Vagina (tissue), 2 donors: ENCODE results near the gene NAGPA. TPM values are rescaled to one million over a fixed set of nuclear protein-coding genes. Genes with fewer than 3 reads are reported as not detected.

Source experiments
- DNase-seq, 2 donors: peaks; one replicate each; pipeline ENCODE4 v3.0.0-alpha.2; 2017; ENCODE audit errors: extremely low spot score in 2 of 2
- H3K27ac ChIP-seq: fragments of 200-600 bp; sonication (generic); one replicate; pipeline ENCODE4 v1.5.1; 2019
- H3K27me3 ChIP-seq: fragments of 200-600 bp; sonication (generic); one replicate; pipeline ENCODE4 v1.5.1; 2019
- H3K36me3 ChIP-seq, 2 donors: fragments of 200-600 bp; sonication (generic); one replicate each; pipeline ENCODE4 v1.5.1; 2017 to 2019
- H3K4me1 ChIP-seq: fragments of 200-600 bp; sonication (generic); one replicate; pipeline ENCODE4 v1.5.1; 2019
- H3K4me3 ChIP-seq, 2 donors: fragments of 200-600 bp; sonication (generic); 1 replicate in 1 of 2; 2 replicates in 1 of 2; pipeline ENCODE4 v1.5.1; 2016 to 2019
- H3K9me3 ChIP-seq: fragments of 200-600 bp; sonication (generic); one replicate; pipeline ENCODE4 v1.5.1; 2019
- POLR2A ChIP-seq, 2 donors: fragments of 450-650 bp; IDR thresholded peaks; one replicate each; pipeline ENCODE4 v1.6.1; 2017; ENCODE audit warnings: antibody characterized with exemption in 2 of 2, mild to moderate bottlenecking in 2 of 2, moderate library complexity in 2 of 2
- POLR2AphosphoS5 ChIP-seq, 2 donors: sonication (generic); formaldehyde crosslinking; IDR thresholded peaks; one replicate each; pipeline ENCODE4 v1.9.0; 2017; ENCODE audit warnings: antibody characterized with exemption in 2 of 2, mild to moderate bottlenecking in 2 of 2, low read depth in 1 of 2; ENCODE audit not compliant: insufficient read depth in 1 of 2
- intact Hi-C: fragments of 100-400 bp; cut with DNase I; formaldehyde crosslinking; loops from one replicate; pipeline ENCODE4 v1.15.1; 2023
- total RNA-seq: library from RNA; depleted of rRNA; stranded (reverse); fragments of >200 nt; gene quantifications from one replicate; pipeline ENCODE4 v1.2.3, GENCODE V29; 2016
- TF ChIP-seq, protein P1 (sequence below), 3 experiments: fragments of 450-650 bp in 2 of 3; fragments of 200-600 bp in 1 of 3; sonication (generic) in 1 of 3; IDR thresholded peaks; one replicate each; pipeline ENCODE4 v1.5.1; 2017 to 2019; ENCODE audit warnings: antibody characterized with exemption in 3 of 3, mild to moderate bottlenecking in 2 of 3, moderate library complexity in 2 of 3

Gene NAGPA
- total RNA-seq, 1 donor from 2014 or later, result 9.8 TPM

DNA sequence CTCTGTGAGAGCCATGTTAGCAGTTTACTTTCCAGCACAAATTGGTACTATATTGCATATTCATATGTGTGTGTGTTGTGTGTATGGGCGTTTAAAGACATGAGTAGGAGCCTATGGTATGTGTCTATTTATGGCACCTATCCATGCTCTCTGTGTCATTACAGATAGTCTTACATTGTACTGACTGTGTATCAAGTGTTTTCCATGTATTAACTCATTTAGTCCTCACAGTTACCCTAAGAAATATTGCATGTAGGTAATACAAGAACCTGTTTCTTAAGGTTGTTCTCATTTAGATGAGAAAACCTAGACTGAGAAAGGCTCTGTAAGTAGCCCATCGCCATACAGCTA is 39.5 kb upstream of the NAGPA start:
- Histone ChIP-seq H3K36me3 (peaks cover 0 to 26% of the 10 kb centered on the region in 2 donors), H3K4me1 (peaks cover 18% of the 10 kb centered on the region), H3K27me3 (no peaks in the 10 kb centered on the region), H3K4me3 (no peak overlapping the region), H3K9me3 (no peaks in the 10 kb centered on the region), H3K27ac (no peak overlapping the region)
- no peak for TF ChIP-seq POLR2AphosphoS5 (IDR thresholded peaks at IDR 0.05; ENCODE audit: insufficient read depth in 1 of 2, low read depth in 1 of 2)
- TF ChIP-seq POLR2A (IDR thresholded peaks at IDR 0.05), result no peak
- no peak for DNase-seq
- intact Hi-C loops, result no loop called here

DNA sequence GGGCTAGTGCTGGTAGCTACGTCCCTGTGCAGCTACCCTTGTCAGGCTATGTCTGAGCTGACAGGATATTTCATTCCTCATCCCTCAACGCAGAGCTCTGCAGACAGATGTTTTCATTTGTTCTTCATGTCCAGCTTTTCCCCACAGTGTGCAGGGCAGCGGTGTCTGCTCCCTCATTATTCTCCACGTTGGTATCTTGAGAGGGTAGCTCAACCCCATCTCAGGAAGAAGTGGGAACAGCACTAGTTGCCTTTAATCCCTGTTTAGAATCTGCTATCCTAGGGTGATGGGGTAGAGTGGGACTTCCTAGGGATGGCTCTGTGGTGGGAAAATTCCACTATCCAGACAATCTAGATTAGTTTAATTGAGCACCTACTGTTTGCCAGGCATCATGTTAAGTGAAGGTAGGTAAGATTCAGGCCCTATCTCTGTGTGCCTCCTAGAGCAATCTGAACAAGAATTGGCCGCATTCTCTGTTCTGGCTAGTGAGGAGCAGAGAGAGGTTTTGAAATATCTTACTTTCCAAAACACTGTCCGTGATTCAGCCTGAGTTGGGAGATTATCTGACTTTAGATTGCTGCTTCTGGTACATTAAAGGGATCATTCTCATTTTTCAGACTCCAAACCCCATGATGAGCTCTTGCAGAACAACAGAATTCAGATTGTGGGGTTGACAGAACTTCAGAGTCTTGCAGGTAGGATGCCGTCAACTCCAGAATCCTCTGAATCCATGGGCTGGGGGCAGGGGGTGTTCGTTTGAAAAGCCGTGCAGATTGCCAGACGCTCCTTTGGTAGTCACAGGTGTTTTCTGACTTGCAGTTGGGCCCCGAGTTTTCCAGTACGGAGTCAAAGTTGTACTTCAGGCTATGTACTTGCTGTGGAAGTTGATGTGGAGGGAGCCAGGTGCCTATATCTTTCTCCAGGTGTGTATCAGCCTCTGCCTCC is 38.9 kb upstream of the NAGPA start:
- peaks cover 18% of the 10 kb centered on the region for H3K4me1 ChIP-seq
- H3K9me3 ChIP-seq, result no peaks in the 10 kb centered on the region
- no peaks in the 10 kb centered on the region for H3K27me3 ChIP-seq
- H3K36me3 ChIP-seq, result peaks cover 0 to 21% of the 10 kb centered on the region in 2 donors
- intact Hi-C loops, result no loop called here
- TF ChIP-seq, protein P1, sequence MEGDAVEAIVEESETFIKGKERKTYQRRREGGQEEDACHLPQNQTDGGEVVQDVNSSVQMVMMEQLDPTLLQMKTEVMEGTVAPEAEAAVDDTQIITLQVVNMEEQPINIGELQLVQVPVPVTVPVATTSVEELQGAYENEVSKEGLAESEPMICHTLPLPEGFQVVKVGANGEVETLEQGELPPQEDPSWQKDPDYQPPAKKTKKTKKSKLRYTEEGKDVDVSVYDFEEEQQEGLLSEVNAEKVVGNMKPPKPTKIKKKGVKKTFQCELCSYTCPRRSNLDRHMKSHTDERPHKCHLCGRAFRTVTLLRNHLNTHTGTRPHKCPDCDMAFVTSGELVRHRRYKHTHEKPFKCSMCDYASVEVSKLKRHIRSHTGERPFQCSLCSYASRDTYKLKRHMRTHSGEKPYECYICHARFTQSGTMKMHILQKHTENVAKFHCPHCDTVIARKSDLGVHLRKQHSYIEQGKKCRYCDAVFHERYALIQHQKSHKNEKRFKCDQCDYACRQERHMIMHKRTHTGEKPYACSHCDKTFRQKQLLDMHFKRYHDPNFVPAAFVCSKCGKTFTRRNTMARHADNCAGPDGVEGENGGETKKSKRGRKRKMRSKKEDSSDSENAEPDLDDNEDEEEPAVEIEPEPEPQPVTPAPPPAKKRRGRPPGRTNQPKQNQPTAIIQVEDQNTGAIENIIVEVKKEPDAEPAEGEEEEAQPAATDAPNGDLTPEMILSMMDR (IDR thresholded peaks at IDR 0.05), result no peak
- TF ChIP-seq POLR2AphosphoS5 (IDR thresholded peaks at IDR 0.05; ENCODE audit: insufficient read depth in 1 of 2, low read depth in 1 of 2) (no peak), POLR2A (IDR thresholded peaks at IDR 0.05) (no peak)
- DNase-seq, result no peak
- peak overlapping the region; percentile 66 to 87 for H3K4me3 ChIP-seq
- H3K27ac ChIP-seq, result peak overlapping the region; percentile 83

DNA sequence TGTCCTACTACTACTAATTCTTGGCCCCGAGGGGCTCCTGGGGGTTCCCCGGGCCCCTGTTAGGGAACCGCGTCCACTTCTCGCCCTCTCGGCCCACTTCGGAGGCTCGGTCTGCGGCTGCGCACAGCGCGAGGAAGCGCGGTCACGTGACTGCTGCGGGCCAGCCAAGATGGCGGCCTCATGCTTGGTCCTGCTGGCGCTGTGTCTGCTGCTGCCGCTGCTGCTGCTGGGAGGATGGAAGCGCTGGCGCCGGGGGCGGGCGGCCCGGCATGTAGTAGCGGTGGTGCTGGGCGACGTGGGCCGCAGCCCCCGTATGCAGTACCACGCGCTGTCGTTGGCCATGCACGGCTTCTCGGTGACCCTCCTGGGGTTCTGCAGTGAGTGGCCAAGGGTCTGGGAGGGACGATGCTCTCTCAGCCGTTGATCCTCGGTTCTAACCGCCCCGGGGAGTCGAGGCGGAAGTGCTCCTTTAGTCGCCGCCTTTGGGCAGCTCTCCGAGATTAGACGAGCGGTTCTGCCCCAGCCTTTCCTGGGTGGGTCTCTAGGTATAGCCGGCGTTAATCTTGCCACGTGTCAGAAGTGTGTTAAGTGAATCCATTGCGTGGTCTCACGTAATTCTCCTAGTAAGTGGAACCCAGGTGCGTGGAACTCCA is 38.1 kb upstream of the NAGPA start, which contains the start of gene ALG1:
Gene ALG1, plus strand, starts transcription at position 163 of the 653 bp plus-strand sequence. Its CDS starts 7 bp downstream, at position 170.
- intact Hi-C loops, result no loop called here
- Histone ChIP-seq H3K9me3 (no peaks in the 10 kb centered on the region), H3K36me3 (peaks cover 0 to 15% of the 10 kb centered on the region in 2 donors), H3K27me3 (no peaks in the 10 kb centered on the region), H3K4me3 (peak within 1 kb of the TSS; percentile 66 to 87), H3K4me1 (peaks cover 18% of the 10 kb centered on the region), H3K27ac (peak within 1 kb of the TSS; percentile 83)
- no peak for DNase-seq
- TF ChIP-seq, protein P1 (IDR thresholded peaks at IDR 0.05), result peak in 1 of 3 experiments; percentile 9
- peak; percentile 88 to 89 for TF ChIP-seq POLR2AphosphoS5 (IDR thresholded peaks at IDR 0.05; ENCODE audit: insufficient read depth in 1 of 2, low read depth in 1 of 2)
- TF ChIP-seq POLR2A (IDR thresholded peaks at IDR 0.05), result peak in 1 of 2 donors; percentile 44

DNA sequence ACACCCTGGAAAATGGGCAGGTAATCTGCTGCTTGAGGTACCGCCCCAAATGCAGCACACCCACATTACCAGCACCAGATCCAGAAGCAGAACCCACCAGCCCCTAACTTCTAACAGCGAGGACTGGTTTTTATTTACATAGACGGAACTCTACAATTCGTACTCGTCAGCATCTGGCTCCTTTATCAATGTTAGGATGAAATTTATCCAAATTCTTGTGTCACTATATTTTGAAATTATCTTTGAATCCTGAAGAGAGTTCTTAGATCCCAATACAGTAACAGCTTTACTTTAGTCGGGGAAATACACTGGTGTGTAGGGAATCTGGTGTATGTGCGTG is 37.6 kb upstream of the NAGPA start:
- Histone ChIP-seq H3K4me1 (peaks cover 18% of the 10 kb centered on the region), H3K9me3 (no peaks in the 10 kb centered on the region), H3K4me3 (peak overlapping the region; percentile 66 to 87), H3K27ac (peak overlapping the region; percentile 83), H3K27me3 (no peaks in the 10 kb centered on the region), H3K36me3 (peaks cover 0 to 13% of the 10 kb centered on the region in 2 donors)
- TF ChIP-seq POLR2A (IDR thresholded peaks at IDR 0.05) (no peak), POLR2AphosphoS5 (IDR thresholded peaks at IDR 0.05; ENCODE audit: insufficient read depth in 1 of 2, low read depth in 1 of 2) (no peak)
- TF ChIP-seq, protein P1 (IDR thresholded peaks at IDR 0.05), result no peak
- DNase-seq, result no peak
- intact Hi-C loops, result no loop called here

DNA sequence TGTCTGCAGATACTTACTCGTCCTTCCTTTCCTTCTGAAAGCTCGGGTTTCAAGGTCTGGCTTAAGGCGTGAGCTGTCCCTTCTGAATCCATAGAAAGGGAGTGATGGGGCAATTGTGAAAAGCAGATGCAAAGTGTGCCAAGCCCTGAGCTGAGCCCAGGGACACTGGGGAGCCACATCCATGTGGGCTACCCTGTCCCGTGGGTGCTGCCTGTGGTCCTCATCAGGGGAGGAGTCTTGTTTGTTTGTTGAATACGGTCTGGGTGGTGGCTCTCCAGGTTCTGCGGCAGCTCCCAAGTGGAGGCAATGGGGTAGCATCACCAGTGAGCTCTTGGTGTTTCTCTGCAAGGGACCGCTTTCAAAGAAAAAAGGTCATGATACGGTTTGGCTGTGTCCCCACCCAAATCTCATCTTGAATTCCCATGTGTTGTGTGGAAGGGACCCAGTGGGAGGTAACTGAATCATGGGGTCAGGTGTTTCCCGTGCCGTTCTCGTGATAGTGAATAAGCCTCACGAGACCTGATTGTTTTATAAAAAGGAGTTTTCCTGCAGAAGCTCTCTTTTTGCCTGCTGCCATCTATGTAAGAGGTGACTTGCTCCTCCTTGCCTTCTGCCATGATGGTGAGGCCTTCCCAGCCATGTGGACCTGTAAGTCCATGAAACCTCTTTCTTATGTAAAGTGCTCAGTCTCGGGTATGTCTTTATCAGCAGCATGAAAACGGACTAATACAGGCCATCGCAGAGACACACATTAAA is 36.9 kb upstream of the NAGPA start:
- Histone ChIP-seq H3K9me3 (no peaks in the 10 kb centered on the region), H3K27me3 (no peaks in the 10 kb centered on the region), H3K4me3 (no peak overlapping the region), H3K27ac (peak overlapping the region; percentile 83), H3K4me1 (peaks cover 18% of the 10 kb centered on the region), H3K36me3 (peaks cover 0 to 6% of the 10 kb centered on the region in 2 donors)
- TF ChIP-seq POLR2A (IDR thresholded peaks at IDR 0.05), result no peak
- TF ChIP-seq, protein P1 (IDR thresholded peaks at IDR 0.05), result no peak
- TF ChIP-seq POLR2AphosphoS5 (IDR thresholded peaks at IDR 0.05; ENCODE audit: insufficient read depth in 1 of 2, low read depth in 1 of 2), result no peak
- no peak for DNase-seq
- intact Hi-C loops, result no loop called here
